H9 (cell line): ENCODE data around the gene IQGAP3. TPM values are rescaled to one million over a fixed set of nuclear protein-coding genes. Genes with fewer than 3 reads are reported as not detected.

Experiments
- DNase-seq: peaks from one replicate; pipeline ENCODE4 v3.0.0-alpha.2; 2017
- H2AFZ ChIP-seq: one replicate; pipeline ENCODE4 v1.6.1; 2013; ENCODE audit warnings: mild to moderate bottlenecking, low read length, control low read depth, moderate library complexity
- H2AK5ac ChIP-seq: 2 replicates; pipeline ENCODE4 v1.6.1; 2013; ENCODE audit warnings: low read length, control low read depth, mixed read lengths; ENCODE audit not compliant: insufficient read length
- H2BK120ac ChIP-seq: one replicate; pipeline ENCODE4 v1.6.1; 2013; ENCODE audit warnings: low read depth, mild to moderate bottlenecking, low read length, control low read depth, inconsistent platforms; ENCODE audit not compliant: poor library complexity, severe bottlenecking
- H2BK12ac ChIP-seq: 2 replicates; pipeline ENCODE4 v1.6.1; 2013; ENCODE audit warnings: low read length, control low read depth, mixed read lengths, low read depth; ENCODE audit not compliant: insufficient read length
- H2BK15ac ChIP-seq: 2 replicates; pipeline ENCODE4 v1.6.1; 2013; ENCODE audit warnings: low read depth, low read length, control low read depth
- H2BK20ac ChIP-seq: one replicate; pipeline ENCODE4 v1.6.1; 2013; ENCODE audit warnings: low read depth, mild to moderate bottlenecking, low read length, control low read depth, inconsistent platforms; ENCODE audit not compliant: poor library complexity, severe bottlenecking
- H2BK5ac ChIP-seq: 2 replicates; pipeline ENCODE4 v1.6.1; 2013; ENCODE audit warnings: low read length, control low read depth, mixed read lengths; ENCODE audit not compliant: insufficient read length
- H3K14ac ChIP-seq: 2 replicates; pipeline ENCODE4 v1.6.1; 2013; ENCODE audit warnings: low read length, control low read depth; ENCODE audit not compliant: insufficient read depth
- H3K18ac ChIP-seq: 2 replicates; pipeline ENCODE4 v1.6.1; 2013; ENCODE audit warnings: low read depth, mild to moderate bottlenecking, mixed read lengths, low read length, control low read depth; ENCODE audit not compliant: insufficient read length
- H3K23ac ChIP-seq: 2 replicates; pipeline ENCODE4 v1.6.1; 2013; ENCODE audit warnings: low read length, control low read depth, mixed read lengths, low read depth; ENCODE audit not compliant: insufficient read length
- H3K23me2 ChIP-seq: 2 replicates; pipeline ENCODE4 v1.6.1; 2013; ENCODE audit warnings: low read depth, mild to moderate bottlenecking, mixed read lengths, low read length, control low read depth; ENCODE audit not compliant: insufficient read length, poor library complexity, severe bottlenecking
- H3K27ac ChIP-seq: 2 replicates; pipeline ENCODE4 v1.5.1; 2013; ENCODE audit warnings: low read length, control low read depth, mixed read lengths, low read depth; ENCODE audit not compliant: insufficient read length
- H3K27me3 ChIP-seq: 2 replicates; pipeline ENCODE4 v1.6.1; 2013; ENCODE audit warnings: low read length, control low read depth, inconsistent platforms; ENCODE audit not compliant: insufficient read depth
- H3K4ac ChIP-seq: 2 replicates; pipeline ENCODE4 v1.6.1; 2013; ENCODE audit warnings: low read depth, mild to moderate bottlenecking, control low read depth, inconsistent platforms, low read length, moderate library complexity
- H3K4me1 ChIP-seq: 2 replicates; pipeline ENCODE4 v1.6.1; 2013; ENCODE audit warnings: low read length, control low read depth, inconsistent platforms; ENCODE audit not compliant: insufficient read depth
- H3K4me2 ChIP-seq: 2 replicates; pipeline ENCODE4 v1.6.1; 2013; ENCODE audit warnings: low read length, control low read depth, mixed read lengths; ENCODE audit not compliant: insufficient read length, insufficient read depth
- H3K56ac ChIP-seq: 2 replicates; pipeline ENCODE4 v1.6.1; 2013; ENCODE audit warnings: low read depth, mild to moderate bottlenecking, mixed read lengths, low read length, control low read depth; ENCODE audit not compliant: insufficient read length
- H3K79me1 ChIP-seq: 2 replicates; pipeline ENCODE4 v1.6.1; 2013; ENCODE audit warnings: low read depth, mild to moderate bottlenecking, moderate library complexity, low read length, control low read depth, inconsistent platforms; ENCODE audit not compliant: insufficient read depth, poor library complexity, severe bottlenecking
- H3K79me2 ChIP-seq: 2 replicates; pipeline ENCODE4 v1.6.1; 2013; ENCODE audit warnings: low read length, control low read depth, inconsistent platforms; ENCODE audit not compliant: insufficient read depth
- H3K9ac ChIP-seq: 2 replicates; pipeline ENCODE4 v1.6.1; 2013; ENCODE audit warnings: low read length, control low read depth, mixed read lengths; ENCODE audit not compliant: insufficient read length; ENCODE audit errors: extremely low read depth
- H3K9me3 ChIP-seq: one replicate; pipeline ENCODE4 v1.6.1; 2013; ENCODE audit warnings: low read depth, low read length, inconsistent platforms; ENCODE audit not compliant: control insufficient read depth
- H3T11ph ChIP-seq: one replicate; pipeline ENCODE4 v1.6.1; 2013; ENCODE audit warnings: mild to moderate bottlenecking, low read length, control low read depth, inconsistent platforms
- H4K20me1 ChIP-seq: one replicate; pipeline ENCODE4 v1.6.1; 2013; ENCODE audit not compliant: control insufficient read depth, insufficient read length, insufficient read depth
- H4K5ac ChIP-seq: 2 replicates; pipeline ENCODE4 v1.6.1; 2013; ENCODE audit warnings: low read depth, mild to moderate bottlenecking, mixed read lengths, low read length, control low read depth; ENCODE audit not compliant: insufficient read length
- H4K8ac ChIP-seq: replicated peaks from 2 replicates; pipeline ENCODE4 v1.6.1; 2013; ENCODE audit warnings: low read length, control low read depth, mixed read lengths, low read depth; ENCODE audit not compliant: insufficient read length
- H4K91ac ChIP-seq: 2 replicates; pipeline ENCODE4 v1.6.1; 2013; ENCODE audit warnings: low read depth, mild to moderate bottlenecking, moderate library complexity, mixed read lengths, low read length, control low read depth; ENCODE audit not compliant: insufficient read length
- H3K27ac Mint-ChIP-seq, 3 experiments: 2 replicates in 2 of 3; 3 replicates in 1 of 3; pipeline ENCODE4 v1.8.0; 2020 to 2021; ENCODE audit warnings: mixed read lengths in 3 of 3, mild to moderate bottlenecking in 1 of 3, moderate library complexity in 1 of 3
- H3K27me3 Mint-ChIP-seq: 2 replicates; pipeline ENCODE4 v1.8.0; 2021; ENCODE audit warnings: low read depth, mild to moderate bottlenecking, moderate library complexity, mixed read lengths
- H3K36me3 Mint-ChIP-seq, 3 experiments: 2 replicates in 2 of 3; 3 replicates in 1 of 3; pipeline ENCODE4 v1.8.0; 2020 to 2021; ENCODE audit warnings: low read depth in 3 of 3, mixed read lengths in 3 of 3; ENCODE audit not compliant: insufficient read depth in 1 of 3
- H3K4me1 Mint-ChIP-seq, 2 experiments: 2 replicates each; pipeline ENCODE4 v1.8.0; 2020; ENCODE audit warnings: mixed read lengths in 2 of 2
- H3K4me3 Mint-ChIP-seq, 2 experiments: 2 replicates in 1 of 2; 3 replicates in 1 of 2; pipeline ENCODE4 v1.8.0; 2020 to 2021; ENCODE audit warnings: mild to moderate bottlenecking in 2 of 2, mixed read lengths in 2 of 2, moderate library complexity in 1 of 2
- H3K9me3 Mint-ChIP-seq, 2 experiments: 2 replicates in 1 of 2; 3 replicates in 1 of 2; pipeline ENCODE4 v1.8.0; 2020; ENCODE audit warnings: mild to moderate bottlenecking in 2 of 2, mixed read lengths in 2 of 2, moderate library complexity in 1 of 2
- WGBS: extraction: QIAGEN DNeasy Blood & Tissue Kit; methylation state at CpG from one replicate; pipeline ENCODE4 v1.1.7; 2013; ENCODE audit warnings: missing lambda C conversion rate, low lambda C conversion rate, mixed read lengths; ENCODE audit not compliant: insufficient read length; ENCODE audit errors: extremely low coverage; 5-methylcytosine and 5-hydroxymethylcytosine counted together
- total RNA-seq: library from RNA; stranded (reverse); gene quantifications from 2 replicates; pipeline ENCODE4 v1.2.1, GENCODE V29; 2021
- TF ChIP-seq, protein P1 (sequence below): fragments of 200-600 bp; sonication (generic); conservative IDR thresholded peaks from 3 replicates; pipeline ENCODE4 v1.8.0; 2021; ENCODE audit warnings: antibody characterized with exemption, mild to moderate bottlenecking

IQGAP3 gene
- total RNA-seq, 1 experiment from 2014 or later = 24.5 TPM

DNA sequence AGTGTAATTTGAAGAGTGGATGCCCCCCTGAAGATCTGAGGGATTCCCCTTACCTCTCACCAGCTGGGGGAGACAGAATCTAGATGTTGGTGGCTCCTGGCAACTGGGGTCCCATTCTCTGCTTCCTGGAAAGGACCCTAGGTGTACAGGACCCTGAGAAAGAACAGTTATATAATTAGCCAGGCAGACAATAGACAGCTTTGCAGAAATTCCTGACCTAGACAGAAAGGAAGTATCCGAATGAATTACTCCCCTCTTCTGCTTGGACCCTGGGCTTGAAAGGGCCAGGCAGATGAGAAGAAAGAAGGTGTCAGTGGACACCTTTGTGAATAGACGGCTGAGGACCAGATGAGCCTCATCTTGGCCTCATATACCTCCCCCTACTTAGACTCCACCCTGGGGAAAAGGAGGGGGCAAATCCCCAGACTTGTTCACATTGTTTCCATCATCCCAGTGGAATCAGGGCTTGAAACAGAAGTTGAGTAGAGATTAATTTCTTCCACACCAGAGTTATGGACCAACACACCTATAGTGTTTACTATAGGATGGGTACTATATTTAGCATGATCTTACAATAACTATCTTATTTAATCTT lies 1.8 kb upstream of the IQGAP3 start:
- Histone ChIP-seq H3K4me2 (no peak overlapping the region), H2BK20ac (no peak overlapping the region), H3K18ac (no peak overlapping the region), H3K56ac (no peak overlapping the region), H3K23me2 (no peaks in the 10 kb centered on the region), H2AK5ac (no peak overlapping the region), H2BK15ac (no peak overlapping the region), H3K9me3 (no peaks in the 10 kb centered on the region), H2BK12ac (no peak overlapping the region), H2BK5ac (no peak overlapping the region), H3K14ac (no peak overlapping the region), H4K20me1 (no peaks in the 10 kb centered on the region), H3K4me1 (no peaks in the 10 kb centered on the region; the same call in 1 of the 2 replicates), H3K27me3 (no peaks in the 10 kb centered on the region), H2AFZ (no peak overlapping the region), H3T11ph (no peak overlapping the region), H3K23ac (no peak overlapping the region), H3K79me2 (no peaks in the 10 kb centered on the region; the same call in 1 of the 2 replicates), H4K8ac (no peak overlapping the region), H2BK120ac (no peak overlapping the region), H3K79me1 (no peaks in the 10 kb centered on the region), H4K5ac (no peak overlapping the region), H3K27ac (no peak overlapping the region), H3K9ac (no peak overlapping the region), H3K4ac (no peak overlapping the region), H4K91ac (no peak overlapping the region)
- Mint-ChIP-seq H3K4me3 (no peak overlapping the region; a peak in 1 of 5 replicates), H3K4me1 (peaks cover 14 to 15% of the 10 kb centered on the region in 2 experiments), H3K27me3 (peaks cover 7% of the 10 kb centered on the region), H3K9me3 (no peaks in the 10 kb centered on the region), H3K36me3 (peaks cover 4 to 7% (median 6%) of the 10 kb centered on the region in 3 experiments; a peak in 5 of 7 replicates), H3K27ac (no peak overlapping the region)
- TF ChIP-seq, protein P1, sequence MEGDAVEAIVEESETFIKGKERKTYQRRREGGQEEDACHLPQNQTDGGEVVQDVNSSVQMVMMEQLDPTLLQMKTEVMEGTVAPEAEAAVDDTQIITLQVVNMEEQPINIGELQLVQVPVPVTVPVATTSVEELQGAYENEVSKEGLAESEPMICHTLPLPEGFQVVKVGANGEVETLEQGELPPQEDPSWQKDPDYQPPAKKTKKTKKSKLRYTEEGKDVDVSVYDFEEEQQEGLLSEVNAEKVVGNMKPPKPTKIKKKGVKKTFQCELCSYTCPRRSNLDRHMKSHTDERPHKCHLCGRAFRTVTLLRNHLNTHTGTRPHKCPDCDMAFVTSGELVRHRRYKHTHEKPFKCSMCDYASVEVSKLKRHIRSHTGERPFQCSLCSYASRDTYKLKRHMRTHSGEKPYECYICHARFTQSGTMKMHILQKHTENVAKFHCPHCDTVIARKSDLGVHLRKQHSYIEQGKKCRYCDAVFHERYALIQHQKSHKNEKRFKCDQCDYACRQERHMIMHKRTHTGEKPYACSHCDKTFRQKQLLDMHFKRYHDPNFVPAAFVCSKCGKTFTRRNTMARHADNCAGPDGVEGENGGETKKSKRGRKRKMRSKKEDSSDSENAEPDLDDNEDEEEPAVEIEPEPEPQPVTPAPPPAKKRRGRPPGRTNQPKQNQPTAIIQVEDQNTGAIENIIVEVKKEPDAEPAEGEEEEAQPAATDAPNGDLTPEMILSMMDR = no peak
- no peak for DNase-seq
- WGBS = no CpG with 5 or more reads among the region's 2 CpGs
